ENCODE measurements around the gene BICD1.

The BICD1 gene

DNA sequence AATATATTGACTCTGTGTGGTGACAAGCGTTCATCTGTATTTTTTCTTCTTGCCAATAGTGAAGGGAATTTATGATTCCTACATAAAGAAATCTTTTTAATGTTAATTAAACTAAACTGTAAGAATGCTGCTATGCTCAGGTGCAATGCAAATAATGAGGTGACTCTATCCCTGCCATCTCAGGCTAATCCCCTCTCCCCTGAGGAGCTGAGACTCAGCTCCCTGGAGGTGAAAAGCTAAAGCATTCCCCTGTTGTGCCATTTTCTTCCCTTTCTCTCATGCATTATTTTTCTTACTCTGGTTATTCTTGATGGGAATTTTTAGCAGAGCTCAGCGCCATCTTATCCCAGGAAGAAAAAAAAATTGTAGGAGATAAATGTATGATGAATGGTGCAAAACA lies 178.8 kb downstream of the BICD1 start:
- no peak for DNase-seq

DNA sequence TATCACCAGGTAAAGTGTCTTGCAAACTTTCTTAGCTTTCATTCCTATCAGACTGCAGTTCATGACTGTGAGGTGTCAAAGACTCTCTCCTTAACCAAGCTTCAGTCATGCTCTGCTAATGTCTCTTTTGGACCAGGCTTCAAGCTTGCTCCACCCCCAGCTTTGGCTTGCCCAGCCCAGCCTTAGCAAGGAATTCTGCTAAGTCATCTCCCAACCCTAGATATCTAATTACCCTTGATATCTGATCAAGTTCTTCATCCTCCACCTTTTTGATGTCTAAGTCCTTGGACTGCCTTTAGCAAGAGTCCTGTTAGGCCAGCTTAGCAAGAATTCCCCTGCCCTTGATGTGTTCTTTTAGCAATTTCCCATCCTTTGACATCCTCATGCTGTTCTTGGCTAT lies 183.8 kb downstream of the BICD1 start:
- DNase-seq = no peak

DNA sequence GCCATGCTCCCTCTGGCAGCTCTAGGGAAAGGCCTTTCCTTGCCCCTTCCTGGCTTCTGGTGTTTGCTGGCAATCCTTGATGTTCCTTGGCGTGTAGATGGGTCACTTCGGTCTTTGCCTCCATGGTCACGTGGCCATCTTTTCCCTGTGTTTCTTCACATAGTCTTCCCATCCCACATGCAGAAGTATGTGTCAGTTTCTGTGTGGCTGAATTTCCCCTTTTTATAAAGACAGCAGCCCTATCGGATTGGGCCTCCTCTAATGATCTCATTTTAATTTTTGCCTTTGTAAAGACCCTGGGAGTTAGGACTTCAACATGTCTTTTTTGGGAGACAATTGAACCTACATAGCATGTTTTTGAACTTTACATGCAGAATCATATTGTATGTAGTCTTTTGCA lies 185.5 kb downstream of the BICD1 start:
- no peak for DNase-seq

DNA sequence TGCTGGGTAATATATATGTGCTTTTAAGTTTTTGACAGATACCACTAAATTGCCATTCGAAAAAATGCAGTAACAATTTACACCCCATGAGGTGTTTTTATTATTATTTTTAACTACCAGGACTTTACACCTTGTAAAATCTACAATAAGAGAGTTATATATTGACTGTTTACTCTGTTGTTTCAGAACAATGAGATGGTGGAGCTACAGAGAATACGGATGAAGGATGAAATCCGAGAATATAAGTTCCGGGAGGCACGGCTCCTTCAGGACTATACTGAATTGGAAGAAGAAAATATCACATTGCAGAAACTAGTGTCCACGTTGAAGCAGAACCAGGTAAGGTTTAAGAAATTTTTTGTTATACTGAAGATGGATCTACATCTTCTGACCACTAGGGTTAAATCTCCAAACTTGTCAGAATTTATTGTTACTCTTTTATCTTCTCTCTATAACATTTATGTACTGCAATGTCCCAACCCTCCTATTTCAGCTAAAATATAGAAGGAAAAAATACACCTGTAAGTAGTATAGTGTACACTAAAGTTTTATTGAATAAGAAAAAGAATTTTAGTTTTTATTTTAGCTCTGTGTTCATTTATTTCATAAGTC lies 187.3 kb downstream of the BICD1 start:
- DNase-seq = no peak

DNA sequence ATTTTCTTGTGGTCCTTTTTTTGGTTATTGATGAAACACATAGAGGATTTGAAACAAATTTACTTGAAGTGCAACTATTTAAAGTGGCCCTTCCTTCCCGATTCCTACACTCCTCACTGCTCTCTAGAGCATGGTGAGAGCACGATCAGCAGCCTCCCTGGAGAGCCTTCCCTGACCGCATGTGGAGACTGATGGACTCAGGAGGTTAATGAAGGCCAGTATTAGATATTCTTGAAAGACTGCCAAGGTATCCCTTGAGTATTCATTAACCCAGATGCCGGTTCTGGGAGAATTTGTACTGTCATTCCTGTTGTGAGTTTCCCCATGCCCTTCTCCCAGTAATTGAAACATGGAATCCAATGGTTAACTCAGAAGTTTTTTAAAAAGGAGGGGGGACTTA lies 189.9 kb downstream of the BICD1 start:
- DNase-seq = no peak

DNA sequence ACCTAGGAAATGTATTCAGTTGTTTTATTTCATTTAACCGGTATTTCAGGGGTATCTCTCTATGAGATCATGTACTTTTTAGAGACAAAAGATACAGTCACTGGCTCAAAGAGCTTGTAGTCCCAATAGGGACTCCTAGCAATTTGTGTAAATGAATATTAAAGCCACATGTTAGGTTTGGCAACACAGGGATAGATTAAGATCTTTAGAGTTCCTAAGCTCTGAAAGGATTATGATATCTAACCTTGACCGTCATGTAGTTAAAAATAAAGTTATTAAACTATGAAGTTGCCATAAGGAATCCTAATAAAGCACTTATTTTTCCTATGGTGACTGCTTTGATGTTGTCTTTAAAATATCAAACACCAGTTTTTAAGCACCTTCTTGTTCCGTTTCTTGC lies 192.3 kb downstream of the BICD1 start:
- no peak for DNase-seq

DNA sequence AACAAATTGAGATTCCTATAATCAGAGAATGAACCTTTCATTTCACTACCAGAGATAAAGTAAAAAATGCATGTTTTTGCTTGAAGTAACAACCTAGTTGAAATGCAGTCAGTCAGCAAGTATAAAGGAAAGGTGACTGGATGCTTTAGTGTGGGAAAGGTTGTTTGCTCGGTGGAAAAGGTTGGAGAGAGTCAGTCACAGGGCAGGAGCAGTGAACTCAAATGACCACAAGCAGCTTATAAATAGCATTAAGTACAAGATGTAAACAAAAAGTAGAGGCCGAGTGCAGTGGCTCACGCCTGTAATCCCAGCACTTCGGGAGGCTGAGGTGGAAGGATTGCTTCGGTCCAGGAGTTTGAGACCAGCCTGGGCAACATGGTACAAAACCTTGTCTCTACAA lies 194.6 kb downstream of the BICD1 start:
- DNase-seq = no peak

DNA sequence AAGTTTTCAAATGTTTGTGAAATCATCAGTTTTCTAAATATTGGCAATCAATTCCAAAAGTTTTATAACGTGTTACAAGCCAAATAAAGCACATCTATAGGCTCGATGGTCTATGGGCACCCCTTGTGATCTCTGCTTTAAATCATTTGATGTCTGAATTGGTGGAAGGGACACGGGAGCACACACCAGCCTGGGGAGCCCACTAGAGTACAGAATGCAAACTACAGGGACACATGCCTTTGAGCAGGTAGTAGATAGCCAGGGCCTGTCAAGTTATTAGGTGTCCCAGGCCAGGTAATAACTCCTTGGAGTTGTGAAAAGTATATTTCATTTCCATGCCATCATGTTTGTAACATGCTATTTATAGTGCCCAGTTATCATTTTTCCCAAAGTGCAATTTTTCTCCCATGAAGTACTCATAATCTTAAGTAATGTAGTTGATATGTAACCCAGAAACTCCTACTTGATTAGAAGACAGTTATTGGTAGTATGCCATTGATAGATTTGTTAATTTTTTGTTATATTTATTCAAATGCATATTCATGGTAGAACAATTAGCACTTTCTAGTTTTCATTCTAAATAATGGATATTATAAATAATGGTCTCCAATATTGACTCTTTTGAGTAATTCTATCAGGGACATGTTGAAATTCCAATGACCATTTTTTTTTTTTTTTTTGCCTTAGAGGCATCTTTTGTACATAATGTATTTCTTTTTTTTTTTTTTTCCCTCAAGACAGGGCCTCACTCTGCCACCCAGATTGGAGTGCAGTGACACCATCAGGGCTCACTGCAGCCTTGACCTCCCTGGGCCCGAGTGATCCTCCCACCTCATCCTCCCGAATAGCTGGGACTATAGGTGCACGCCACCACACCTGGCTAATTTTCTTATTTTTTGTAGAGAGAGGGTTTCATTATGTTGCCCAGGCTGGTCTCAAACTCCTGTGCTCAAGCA lies 195.8 kb downstream of the BICD1 start:
- DNase-seq = no peak

DNA sequence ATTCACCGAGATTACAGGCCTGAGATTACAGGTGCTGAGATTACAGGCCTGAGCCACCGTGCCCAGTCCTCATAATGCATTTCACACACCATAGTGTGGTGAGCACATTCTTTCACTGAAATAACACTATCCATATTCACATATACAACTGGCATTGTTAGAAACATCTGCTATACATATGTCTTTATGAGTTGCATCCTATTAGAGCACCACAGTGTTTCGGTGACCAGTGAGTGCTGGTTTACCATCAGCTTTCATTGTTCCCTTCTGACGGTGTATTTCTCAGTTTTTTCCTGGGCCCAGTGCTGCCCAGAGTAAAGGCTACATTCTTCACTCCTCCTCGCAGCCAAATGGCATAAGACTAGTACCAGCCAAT lies 196.5 kb downstream of the BICD1 start:
- DNase-seq = no peak

DNA sequence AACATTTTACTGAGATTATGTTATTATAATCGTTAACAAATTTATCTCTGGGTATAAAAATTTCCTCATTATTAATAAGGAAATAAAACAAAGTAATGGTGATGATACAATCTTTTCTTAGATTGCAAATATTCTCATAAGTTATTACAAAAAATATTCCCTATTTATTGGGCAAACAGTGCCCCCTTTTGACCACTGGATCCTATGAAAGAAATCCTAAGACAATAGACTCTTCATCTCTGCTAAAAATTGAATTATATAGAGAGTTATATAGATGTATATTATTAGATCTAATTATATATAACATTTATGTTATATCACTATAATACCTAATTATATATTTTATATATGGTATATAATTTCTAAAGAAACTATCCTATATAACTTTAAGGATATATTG lies 198.5 kb downstream of the BICD1 start:
- DNase-seq = no peak

DNA sequence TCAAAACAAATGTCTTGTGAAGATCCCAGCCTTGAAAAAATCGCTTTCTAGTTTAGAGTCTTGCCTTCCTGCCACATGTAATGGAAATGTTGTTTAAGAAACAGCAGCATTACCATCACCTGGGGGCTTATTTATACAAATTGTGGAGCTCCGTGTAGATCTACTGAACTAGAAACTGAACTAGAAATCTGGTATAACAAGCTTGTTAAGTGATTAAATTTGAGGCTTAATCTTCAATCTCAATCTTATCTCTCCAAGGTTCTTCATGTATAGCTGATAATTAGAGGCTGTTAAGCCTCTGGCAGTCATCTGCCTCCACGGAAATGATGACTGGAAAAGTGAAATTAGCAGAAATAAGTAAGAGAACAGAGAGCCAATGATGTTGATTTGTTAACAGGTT lies 200.7 kb downstream of the BICD1 start:
- DNase-seq = no peak

DNA sequence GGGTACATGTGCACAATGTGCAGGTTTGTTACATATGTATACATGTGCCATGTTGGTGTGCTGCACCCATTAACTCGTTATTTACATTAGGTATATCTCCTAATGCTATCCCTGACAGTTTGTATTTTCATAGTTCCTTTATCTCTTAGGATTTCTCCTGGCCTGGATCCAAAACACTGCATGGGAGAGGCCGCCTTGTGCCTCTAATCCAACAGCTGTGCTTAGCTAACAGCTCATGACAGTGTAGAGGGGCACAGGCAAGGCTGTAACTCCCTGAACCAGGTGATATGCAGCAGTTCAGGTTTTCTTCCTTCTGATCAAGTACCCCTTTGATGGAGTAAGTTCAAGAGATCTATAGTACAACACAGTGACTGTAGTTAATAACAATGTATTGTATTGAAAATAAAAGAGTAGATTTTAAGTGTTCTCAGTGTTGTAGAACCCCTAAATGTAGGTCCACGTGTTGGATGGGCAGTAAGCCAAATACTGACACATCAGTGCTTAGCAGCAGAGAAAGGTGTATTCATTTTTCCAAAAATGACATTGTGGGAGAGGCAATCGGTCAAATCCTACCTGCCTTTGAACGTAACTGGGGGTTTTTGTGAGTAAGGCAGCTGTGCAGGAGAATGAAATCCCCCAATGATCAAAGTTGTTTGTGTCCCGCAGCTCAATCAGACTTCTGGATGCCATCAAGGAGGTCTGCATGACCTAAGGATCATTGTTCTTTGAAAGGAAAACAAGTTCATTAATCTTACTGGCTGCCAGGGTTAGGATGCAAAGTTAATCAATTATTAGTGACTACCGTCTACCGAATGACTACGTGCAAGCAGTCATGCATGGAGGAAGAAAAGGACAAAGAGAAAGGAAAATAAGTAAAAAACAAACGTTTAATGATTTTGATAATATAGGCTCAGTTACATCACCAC lies 203.4 kb downstream of the BICD1 start:
- DNase-seq = no peak

DNA sequence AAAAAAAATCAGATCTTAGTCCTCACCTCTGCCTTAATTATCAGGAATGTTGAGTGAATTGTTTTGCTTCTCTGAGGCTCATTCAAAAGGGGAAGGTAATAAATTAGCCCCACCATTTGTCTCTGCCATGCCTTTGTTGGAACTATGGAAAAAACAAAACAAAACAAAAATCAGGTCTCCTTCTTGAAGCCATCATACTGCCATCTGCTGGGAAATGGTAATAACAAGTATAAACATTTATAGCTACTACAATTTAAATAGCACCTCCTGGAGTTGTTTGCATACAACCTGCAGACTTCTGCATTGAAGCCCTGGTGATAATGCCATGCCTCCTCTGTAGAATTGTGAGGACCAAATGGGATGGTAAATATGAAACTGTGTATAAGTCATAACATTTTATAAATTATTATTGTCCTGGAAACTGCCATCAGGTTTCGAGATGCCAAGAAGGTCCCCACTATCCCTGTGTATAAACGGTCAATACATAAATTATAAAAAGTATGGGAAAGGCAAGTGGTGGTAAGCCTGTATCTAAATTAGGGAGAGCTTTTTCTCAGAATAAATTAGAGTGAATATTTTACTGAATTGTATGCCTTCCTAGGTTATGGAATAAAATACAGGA lies 205.5 kb downstream of the BICD1 start:
- peak; percentile 38 for DNase-seq

DNA sequence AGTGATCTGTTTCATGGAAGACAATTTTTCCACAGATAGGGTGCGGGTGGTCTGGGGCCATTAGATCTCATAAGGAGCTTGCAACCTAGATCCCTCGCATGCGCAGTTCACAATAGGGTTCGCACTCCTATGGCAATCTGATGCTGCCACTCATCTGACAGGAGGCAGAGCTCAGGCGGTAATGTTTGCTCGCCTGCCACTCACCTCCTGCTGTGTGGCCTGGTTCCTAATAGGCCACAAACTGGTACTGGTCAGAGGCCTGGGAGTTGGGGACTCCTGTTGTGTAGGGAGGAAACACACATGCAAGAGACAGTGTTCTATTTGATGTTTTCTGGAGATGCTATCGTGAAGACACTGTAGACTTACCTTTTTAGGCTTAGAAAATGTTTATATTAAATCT lies 215.7 kb downstream of the BICD1 start:
- no peak for DNase-seq

DNA sequence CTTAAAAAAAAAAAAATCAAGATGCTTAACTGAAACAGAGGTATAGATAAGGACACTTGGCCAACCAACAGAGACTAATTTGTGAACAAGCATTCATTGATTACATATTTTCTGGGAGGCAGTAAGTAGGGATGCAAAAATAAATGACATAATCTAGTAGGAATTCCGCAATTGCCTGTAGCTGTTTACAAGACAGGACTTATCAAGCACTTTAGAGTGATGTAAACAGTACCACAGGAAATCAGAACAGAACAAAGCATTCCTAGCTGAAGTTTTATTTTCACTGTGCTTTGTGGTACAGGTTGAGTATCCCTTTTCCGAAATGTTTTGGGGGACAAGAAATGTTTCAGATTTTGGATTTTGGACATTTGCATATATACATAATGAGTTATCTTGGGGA lies 224.5 kb downstream of the BICD1 start:
- no peak for DNase-seq

DNA sequence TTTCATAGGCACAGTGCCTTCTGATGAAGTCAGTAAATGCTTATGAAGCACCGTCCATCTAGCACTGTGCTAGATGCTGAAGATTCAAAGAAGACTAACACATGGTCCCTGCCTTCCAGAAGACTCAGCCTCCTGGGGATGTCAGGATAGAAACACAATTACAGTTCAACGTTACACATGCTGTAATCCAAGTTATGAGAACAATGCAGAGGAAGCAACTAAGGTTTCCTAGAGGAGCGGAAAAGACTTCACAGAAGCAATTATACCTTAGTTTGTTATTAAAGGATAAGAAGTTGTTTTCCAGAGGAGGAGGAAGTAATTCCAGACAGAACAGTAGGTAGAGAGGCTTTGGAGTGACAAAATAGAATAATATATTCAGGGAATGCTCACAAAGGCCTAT lies 225.8 kb downstream of the BICD1 start:
- DNase-seq = no peak

DNA sequence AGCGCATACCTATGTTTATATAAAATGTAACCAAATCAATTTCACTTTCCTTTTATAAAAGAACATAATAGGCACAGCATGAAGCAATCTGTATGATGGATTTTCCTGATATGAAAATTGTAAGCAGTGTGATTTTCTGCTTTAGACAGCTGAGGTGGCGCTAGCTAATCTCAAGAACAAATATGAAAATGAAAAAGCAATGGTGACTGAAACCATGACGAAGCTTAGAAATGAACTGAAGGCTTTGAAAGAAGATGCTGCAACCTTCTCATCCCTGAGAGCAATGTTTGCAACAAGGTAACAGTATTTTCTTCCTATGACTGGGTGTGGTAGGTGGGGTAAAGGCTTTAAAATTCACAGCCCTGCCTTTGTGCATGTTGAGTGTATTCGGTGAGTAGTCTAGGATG lies 227.7 kb downstream of the BICD1 start:
- DNase-seq = no peak

DNA sequence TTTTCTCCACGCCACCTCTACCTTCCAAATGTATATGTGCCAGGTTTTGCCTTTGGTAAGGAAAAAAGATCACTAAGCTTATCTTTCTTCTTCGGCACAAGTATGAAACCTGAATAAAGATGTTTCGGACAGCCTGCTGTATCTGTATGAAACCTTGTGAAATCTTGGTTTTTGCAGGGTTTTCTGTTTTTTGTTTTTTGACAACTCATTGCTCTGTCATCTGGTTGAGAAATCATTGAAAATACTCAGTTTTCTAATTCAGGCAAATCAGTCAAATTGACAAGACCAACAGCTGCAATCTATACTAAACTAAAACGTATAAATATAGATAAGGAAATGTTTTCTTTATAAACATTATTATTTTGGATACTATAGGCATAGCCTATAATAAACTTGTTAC lies 229.6 kb downstream of the BICD1 start:
- DNase-seq = no peak

DNA sequence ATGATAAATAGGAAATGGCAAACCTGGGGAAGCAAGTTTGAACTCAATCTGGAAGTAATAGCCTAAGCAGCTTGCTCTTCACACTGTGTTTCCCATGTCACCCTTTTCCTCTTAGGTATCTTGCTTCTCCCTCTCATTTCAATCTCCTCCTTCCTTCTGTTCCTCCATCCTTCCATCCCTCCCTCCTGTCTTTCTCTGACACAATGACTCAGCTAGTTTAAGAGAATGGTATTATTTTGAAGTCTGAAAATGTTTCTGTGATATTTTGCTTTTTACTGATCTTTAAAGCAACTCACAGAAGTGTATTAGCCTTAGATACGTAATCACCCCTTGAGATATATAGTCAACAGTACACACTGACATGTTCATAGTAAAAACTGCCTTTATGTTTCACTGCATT lies 236.8 kb downstream of the BICD1 start:
- DNase-seq = no peak

DNA sequence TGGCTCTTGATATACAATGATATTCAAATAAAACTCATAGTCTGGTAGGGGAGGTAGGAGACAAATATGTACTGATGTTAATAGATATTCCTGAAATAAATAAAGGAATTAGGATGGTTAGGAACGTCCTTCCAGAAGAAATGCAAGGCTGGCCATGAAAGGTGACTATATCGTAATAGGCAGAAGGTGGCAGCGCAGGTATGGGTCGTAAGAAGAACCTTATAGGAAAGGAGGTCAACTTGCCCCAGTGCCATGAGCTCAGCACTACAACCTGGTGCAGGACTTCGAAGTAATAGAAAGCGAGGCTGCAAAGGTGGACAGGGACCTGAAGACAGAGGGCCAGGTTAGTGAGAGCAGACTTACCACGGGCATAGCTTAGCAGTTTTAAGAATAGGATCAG lies 237.4 kb downstream of the BICD1 start:
- no peak for DNase-seq

DNA sequence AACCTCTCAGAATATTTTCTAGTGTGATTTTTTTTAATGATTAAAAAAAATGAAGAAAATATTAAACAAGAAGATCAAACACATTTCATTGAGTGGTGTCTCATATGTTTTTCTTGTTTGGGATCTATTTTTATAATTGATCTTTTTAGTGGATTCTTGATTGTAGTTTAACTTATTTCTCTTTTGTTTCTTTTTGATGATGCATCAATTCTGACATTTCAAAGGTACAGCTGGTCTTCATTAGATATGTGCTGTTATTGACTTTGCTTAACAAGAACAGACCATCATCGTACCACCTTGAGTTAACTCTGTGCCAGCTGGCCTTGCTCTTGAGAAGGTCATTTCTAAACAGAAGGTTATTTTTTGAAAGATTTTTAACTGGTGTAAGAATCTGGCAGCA lies 246.9 kb downstream of the BICD1 start:
- DNase-seq = no peak

DNA sequence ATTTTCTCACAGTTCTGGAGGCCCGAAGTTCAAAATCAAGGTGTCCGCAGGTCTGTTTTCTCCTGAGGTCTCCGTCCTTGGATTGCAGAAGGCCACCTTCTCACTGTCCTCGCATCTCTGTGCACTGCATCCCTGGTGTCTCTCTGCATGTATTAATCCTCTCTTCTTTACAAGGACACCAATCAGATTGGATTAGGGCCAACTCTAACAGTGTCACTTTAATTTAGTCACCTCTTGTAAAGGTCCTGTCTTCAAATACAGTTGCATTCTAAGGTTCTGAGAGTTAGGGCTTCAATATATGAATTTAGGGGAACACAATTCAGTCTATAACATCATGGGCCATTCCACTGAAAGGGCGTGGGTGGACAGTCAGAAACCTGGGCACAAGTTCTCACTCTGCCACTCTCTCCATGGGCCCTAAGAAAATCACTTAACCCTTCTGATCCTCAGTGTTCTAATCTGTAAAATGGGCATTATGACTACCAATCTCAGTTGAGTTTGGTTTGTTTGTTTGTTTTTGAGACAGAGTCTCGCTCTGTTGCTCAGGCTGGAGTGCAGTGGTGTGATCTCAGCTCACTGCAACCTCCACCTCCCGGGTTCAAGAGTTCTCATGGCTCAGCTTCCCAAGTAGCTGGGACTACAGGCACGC lies 251.1 kb downstream of the BICD1 start:
- no peak for DNase-seq

DNA sequence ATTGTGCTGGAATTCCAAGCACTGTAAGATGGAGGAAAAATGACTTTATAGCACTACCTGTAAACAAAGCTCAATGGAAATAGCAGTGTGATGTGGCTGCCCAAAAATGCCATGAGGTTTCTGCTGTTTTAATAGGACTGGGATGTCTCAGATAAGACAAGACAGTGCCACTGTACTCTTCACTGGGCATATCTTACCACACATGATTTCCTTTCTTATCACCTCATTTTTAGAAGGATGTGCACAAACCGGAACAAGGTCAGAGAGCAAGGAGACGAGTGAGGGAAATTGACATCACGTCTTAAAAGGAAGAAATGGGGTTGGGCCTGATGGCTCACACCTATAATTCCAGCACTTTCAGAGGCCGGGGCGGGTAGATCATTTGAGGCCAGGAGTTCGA lies 254.3 kb downstream of the BICD1 start:
- no peak for DNase-seq

Measured in NCI-H2081 treated with DMSO at 0.1 percent for 48 hours (cell line).